BE2C (cell line): ENCODE results near the gene POLR1E.

Source experiments
- DNase-seq: peaks from one replicate; pipeline ENCODE4 v3.0.0-alpha.2; 2020
- H3K27me3 ChIP-seq: fragments of 250-450 bp; sonication (Bioruptor Pico); 2 replicates; pipeline ENCODE4 v1.5.1; 2020; ENCODE audit warnings: mild to moderate bottlenecking
- H3K36me3 ChIP-seq: fragments of 250-450 bp; sonication (Bioruptor Pico); 2 replicates; pipeline ENCODE4 v1.5.1; 2020; ENCODE audit warnings: mild to moderate bottlenecking
- H3K4me1 ChIP-seq: fragments of 250-450 bp; sonication (Bioruptor Pico); 2 replicates; pipeline ENCODE4 v1.5.1; 2020
- H3K4me3 ChIP-seq: 2 replicates; pipeline ENCODE4 v1.5.1; 2011; ENCODE audit warnings: low read depth, low read length
- H3K9me3 ChIP-seq: fragments of 250-450 bp; sonication (Bioruptor Pico); 2 replicates; pipeline ENCODE4 v1.5.1; 2020
- CTCF ChIP-seq: IDR thresholded peaks from 2 replicates; pipeline ENCODE4 v1.5.1; 2012; ENCODE audit warnings: mild to moderate bottlenecking, low read depth, low read length

The POLR1E gene

GRCh38 chr9:37480759-37481158 lies 5.0 kb upstream of the POLR1E start:
- no peak for DNase-seq
- 0 out of 2 replicates have a peak, but pooled peaks have one; percentile 11 for TF ChIP-seq CTCF
- Histone ChIP-seq H3K4me3 (no peak overlapping the region), H3K36me3 (no peaks in the 10 kb centered on the region), H3K27me3 (peaks cover 12% of the 10 kb centered on the region; the same call in 1 of the 2 replicates), H3K9me3 (no peaks in the 10 kb centered on the region), H3K4me1 (peaks cover 3% of the 10 kb centered on the region; the same call in 1 of the 2 replicates)

DNA sequence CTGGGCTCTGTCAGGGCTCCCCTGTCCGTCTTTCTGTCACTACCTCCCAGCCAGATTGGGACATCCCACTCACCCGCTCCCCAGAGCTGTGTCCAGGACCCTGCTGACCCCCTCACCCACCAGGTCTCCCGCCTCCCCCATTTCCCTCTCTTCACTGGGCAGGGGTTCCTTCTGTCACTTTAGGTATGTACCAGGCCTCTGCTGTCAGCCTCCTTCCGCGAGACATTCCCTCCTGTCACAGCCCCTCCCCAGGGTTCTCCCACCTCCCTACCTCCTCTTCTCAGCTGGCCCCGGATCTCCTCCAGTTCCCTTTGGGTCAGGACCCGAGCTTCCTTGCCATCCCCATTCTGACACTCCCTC lies 488 bp downstream of the POLR1E start:
- H3K4me3 ChIP-seq = peak overlapping the region; percentile 97
- DNase-seq = no peak
- peaks cover 30% of the 10 kb centered on the region for H3K36me3 ChIP-seq
- H3K27me3 ChIP-seq = no peaks in the 10 kb centered on the region
- TF ChIP-seq CTCF = no peak
- H3K9me3 ChIP-seq = no peaks in the 10 kb centered on the region
- H3K4me1 ChIP-seq = peaks cover 3% of the 10 kb centered on the region; the same call in 1 of the 2 replicates

- Histone ChIP-seq H3K27me3 (no peaks in the 10 kb centered on the region), H3K4me3 (peak overlapping the region; percentile 97), H3K36me3 (peaks cover 35% of the 10 kb centered on the region), H3K4me1 (peaks cover 3% of the 10 kb centered on the region; the same call in 1 of the 2 replicates), H3K9me3 (no peaks in the 10 kb centered on the region)
- no peak for DNase-seq
- TF ChIP-seq CTCF = no peak
Observed at GRCh38 chr9:37486616-37487548, 1.1 kb downstream of the POLR1E start.

- no peaks in the 10 kb centered on the region for H3K4me1 ChIP-seq
- H3K4me3 ChIP-seq = no peak overlapping the region
- no peak for TF ChIP-seq CTCF
- H3K36me3 ChIP-seq = peaks cover 80% of the 10 kb centered on the region
- no peaks in the 10 kb centered on the region for H3K9me3 ChIP-seq
- no peaks in the 10 kb centered on the region for H3K27me3 ChIP-seq
- no peak for DNase-seq
Observed at GRCh38 chr9:37491939-37492338, 6.2 kb downstream of the POLR1E start.

GRCh38 chr9:37495571-37495970 lies 9.8 kb downstream of the POLR1E start:
- DNase-seq = no peak
- Histone ChIP-seq H3K9me3 (no peaks in the 10 kb centered on the region), H3K36me3 (peaks cover 80% of the 10 kb centered on the region), H3K27me3 (no peaks in the 10 kb centered on the region), H3K4me1 (no peaks in the 10 kb centered on the region), H3K4me3 (no peak overlapping the region)
- TF ChIP-seq CTCF = no peak

- Histone ChIP-seq H3K4me3 (no peak overlapping the region), H3K27me3 (no peaks in the 10 kb centered on the region), H3K36me3 (peaks cover 80% of the 10 kb centered on the region), H3K4me1 (no peaks in the 10 kb centered on the region), H3K9me3 (no peaks in the 10 kb centered on the region)
- DNase-seq = no peak
- TF ChIP-seq CTCF = no peak
Observed at GRCh38 chr9:37496020-37496419, 10.3 kb downstream of the POLR1E start.
